Spinal cord (tissue), 10 donors: ENCODE measurements around the gene ARHGEF2. TPM values are rescaled to one million over a fixed set of nuclear protein-coding genes. Genes with fewer than 3 reads are reported as not detected.

ENCODE experiments used
- DNase-seq, 6 donors: peaks; one replicate each; pipeline versions ENCODE4 v3.0.0 to v3.0.0-alpha.2; 2013 to 2015; ENCODE audit warnings: low spot score in 6 of 6, low read depth in 4 of 6
- H3K27ac ChIP-seq: one replicate; pipeline ENCODE4 v1.5.1; 2013; ENCODE audit warnings: low read depth, low read length, control low read depth
- H3K27me3 ChIP-seq: one replicate; pipeline ENCODE4 v1.6.1; 2013; ENCODE audit warnings: low read length; ENCODE audit not compliant: control insufficient read depth, insufficient read depth
- H3K36me3 ChIP-seq: one replicate; pipeline ENCODE4 v1.6.1; 2013; ENCODE audit warnings: low read length; ENCODE audit not compliant: control insufficient read depth, insufficient read depth
- H3K4me1 ChIP-seq: one replicate; pipeline ENCODE4 v1.6.1; 2013; ENCODE audit warnings: low read length; ENCODE audit not compliant: control insufficient read depth, insufficient read depth
- H3K4me3 ChIP-seq: one replicate; pipeline ENCODE4 v1.5.1; 2013; ENCODE audit warnings: low read depth, low read length, control low read depth
- H3K9me3 ChIP-seq: one replicate; pipeline ENCODE4 v1.6.1; 2013; ENCODE audit warnings: low read length; ENCODE audit not compliant: control insufficient read depth, insufficient read depth
- WGBS: methylation state at CpG from one replicate; pipeline ENCODE4 v1.1.5; 2013; ENCODE audit warnings: missing lambda C conversion rate; ENCODE audit not compliant: insufficient coverage; 5-methylcytosine and 5-hydroxymethylcytosine counted together
- polyA plus RNA-seq, 2 donors: library from polyadenylated mRNA; unstranded; fragments of 120-200 nt; gene quantifications; one replicate each; pipeline ENCODE4 v1.2.1, GENCODE V29; 2013; ENCODE audit not compliant: insufficient read length in 2 of 2
- total RNA-seq, 2 donors: library from RNA; depleted of rRNA in 1 of 2; stranded (reverse); fragments of 120-200 nt in 1 of 2; fragments of >200 nt in 1 of 2; gene quantifications; one replicate each; pipeline versions ENCODE4 v1.2.3 to v1.2.4, GENCODE V29; 2013 to 2014
- donor health status: healthy.

ARHGEF2 gene
- total and polyA plus RNA-seq, 4 donors: 62.1 to 95.5 (median 74.8) TPM

DNA sequence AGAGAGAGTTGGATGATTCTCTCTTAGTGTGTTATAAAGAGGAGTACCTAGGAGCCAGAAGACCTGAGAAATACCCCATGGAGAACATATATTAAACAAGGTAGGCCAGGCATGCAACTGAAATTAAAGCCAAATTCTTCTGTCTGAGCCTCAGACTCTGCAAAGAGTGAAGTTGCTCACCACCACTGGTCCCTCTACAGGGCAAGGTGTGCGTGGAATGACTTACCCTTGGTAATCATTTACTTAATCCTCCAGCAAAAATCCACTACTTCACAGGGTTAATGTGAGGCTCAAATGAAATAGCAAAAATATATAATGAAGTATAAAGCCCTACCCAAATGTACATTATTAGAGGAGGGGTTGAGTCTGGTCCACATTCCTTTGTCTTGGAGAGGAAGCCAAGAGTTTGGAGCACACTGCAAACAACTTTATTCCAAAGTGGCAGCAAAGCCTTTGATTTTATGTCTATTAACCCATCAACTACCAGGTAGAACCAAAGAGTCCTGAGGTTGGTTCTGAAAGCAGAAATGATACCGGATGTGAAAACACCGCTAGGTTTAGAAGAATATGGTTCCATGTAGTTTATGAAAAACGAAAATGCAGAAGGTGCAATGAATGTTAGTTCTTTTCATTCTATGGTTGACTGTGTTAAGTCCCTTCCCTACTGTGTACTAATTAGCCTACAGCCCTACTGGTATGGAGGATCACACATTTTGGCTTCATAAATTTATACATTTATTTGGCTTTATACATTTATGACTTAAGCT lies 33.9 kb upstream of the ARHGEF2 start:
- H3K27ac ChIP-seq: no peak overlapping the region
- DNase-seq: no peak
- no peak overlapping the region for H3K4me3 ChIP-seq
- no peaks in the 10 kb centered on the region for H3K4me1 ChIP-seq
- H3K9me3 ChIP-seq: no peaks in the 10 kb centered on the region
- H3K36me3 ChIP-seq: peaks cover 77% of the 10 kb centered on the region
- no peaks in the 10 kb centered on the region for H3K27me3 ChIP-seq
- no CpG with 5 or more reads among the region's 4 CpGs for WGBS

DNA sequence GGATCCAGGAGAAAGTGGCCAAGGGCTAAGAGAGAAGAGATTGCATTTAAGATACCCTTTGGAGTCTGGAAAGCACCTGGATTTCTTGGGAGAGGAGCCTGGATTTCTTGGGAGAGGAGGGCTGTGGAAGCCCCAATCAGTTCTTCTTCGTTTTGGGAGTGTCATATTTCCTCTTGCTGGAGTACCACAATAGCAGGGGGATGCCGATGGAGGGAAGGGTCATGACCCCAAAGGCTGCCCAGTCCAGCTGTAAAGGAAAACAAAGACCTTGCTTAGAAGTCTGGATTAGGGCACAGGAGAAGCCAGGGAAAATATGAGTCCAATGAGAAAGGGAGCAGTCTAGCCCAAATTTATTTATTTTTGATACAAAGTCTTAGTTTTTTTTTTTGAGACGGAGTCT lies 31.1 kb upstream of the ARHGEF2 start:
- H3K4me1 ChIP-seq: no peaks in the 10 kb centered on the region
- DNase-seq: no peak
- H3K27me3 ChIP-seq: no peaks in the 10 kb centered on the region
- 0% methylated on average over 1 of the region's 3 CpGs for WGBS
- no peak overlapping the region for H3K27ac ChIP-seq
- no peak overlapping the region for H3K4me3 ChIP-seq
- H3K36me3 ChIP-seq: peaks cover 58% of the 10 kb centered on the region
- no peaks in the 10 kb centered on the region for H3K9me3 ChIP-seq

- Histone ChIP-seq H3K27me3 (no peaks in the 10 kb centered on the region), H3K27ac (peak overlapping the region; percentile 54), H3K36me3 (peaks cover 42% of the 10 kb centered on the region), H3K4me3 (no peak overlapping the region), H3K9me3 (no peaks in the 10 kb centered on the region), H3K4me1 (no peaks in the 10 kb centered on the region)
- 62% methylated on average over 6 of the region's 7 CpGs for WGBS
- no peak for DNase-seq
Observed at GRCh38 chr1:156006666-156007376, 28.5 kb upstream of the ARHGEF2 start.

DNA sequence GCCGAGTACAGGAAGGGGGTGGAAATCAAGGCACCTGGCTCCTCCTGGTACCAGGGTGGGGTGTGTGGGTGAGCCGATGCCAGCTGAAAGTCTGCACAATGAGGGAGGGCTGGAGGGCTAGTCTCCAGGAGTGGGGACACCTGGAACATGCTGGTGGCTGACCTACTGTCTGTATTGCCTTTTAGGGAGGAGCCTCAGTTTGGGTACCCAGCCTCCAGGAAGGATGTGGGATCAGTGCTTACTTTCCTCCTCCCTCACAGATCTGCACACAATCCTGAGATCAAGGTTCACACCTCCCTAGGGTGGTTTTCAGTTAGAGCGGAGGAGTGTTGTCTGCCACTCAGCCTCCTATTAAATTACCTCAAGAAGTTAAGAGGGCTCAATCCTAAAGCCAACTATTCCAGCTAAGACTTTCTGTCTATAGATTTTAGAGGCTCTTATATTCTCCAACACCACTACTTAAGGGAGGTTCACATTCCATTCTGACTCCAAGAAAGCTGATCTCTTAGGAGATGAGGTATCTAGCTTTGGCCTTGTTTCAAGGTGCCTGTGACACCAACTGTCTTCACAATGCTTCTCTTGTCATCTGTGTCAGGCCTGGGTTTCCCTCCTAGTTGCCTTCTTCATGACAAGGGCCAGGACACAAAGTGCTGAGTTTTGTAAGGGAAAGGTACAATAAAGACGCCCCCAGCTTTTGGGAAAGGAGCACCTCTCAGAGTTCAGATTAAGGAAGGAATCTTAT lies 26.7 kb upstream of the ARHGEF2 start:
- no peak for DNase-seq
- peaks cover 11% of the 10 kb centered on the region for H3K4me1 ChIP-seq
- 76% methylated on average over 3 of the region's 4 CpGs for WGBS

GRCh38 chr1:156003923-156004188 lies 25.5 kb upstream of the ARHGEF2 start:
- Histone ChIP-seq H3K27me3 (no peaks in the 10 kb centered on the region), H3K4me3 (no peak overlapping the region), H3K4me1 (peaks cover 11% of the 10 kb centered on the region), H3K27ac (no peak overlapping the region), H3K36me3 (peaks cover 15% of the 10 kb centered on the region), H3K9me3 (no peaks in the 10 kb centered on the region)
- WGBS: no CpG with 5 or more reads among the region's 2 CpGs
- no peak for DNase-seq

More for the DNA sequence above, 26.7 kb upstream of the ARHGEF2 start:
- Histone ChIP-seq H3K9me3 (no peaks in the 10 kb centered on the region), H3K4me3 (no peak overlapping the region), H3K27ac (no peak overlapping the region), H3K36me3 (peaks cover 26% of the 10 kb centered on the region), H3K27me3 (no peaks in the 10 kb centered on the region)

DNA sequence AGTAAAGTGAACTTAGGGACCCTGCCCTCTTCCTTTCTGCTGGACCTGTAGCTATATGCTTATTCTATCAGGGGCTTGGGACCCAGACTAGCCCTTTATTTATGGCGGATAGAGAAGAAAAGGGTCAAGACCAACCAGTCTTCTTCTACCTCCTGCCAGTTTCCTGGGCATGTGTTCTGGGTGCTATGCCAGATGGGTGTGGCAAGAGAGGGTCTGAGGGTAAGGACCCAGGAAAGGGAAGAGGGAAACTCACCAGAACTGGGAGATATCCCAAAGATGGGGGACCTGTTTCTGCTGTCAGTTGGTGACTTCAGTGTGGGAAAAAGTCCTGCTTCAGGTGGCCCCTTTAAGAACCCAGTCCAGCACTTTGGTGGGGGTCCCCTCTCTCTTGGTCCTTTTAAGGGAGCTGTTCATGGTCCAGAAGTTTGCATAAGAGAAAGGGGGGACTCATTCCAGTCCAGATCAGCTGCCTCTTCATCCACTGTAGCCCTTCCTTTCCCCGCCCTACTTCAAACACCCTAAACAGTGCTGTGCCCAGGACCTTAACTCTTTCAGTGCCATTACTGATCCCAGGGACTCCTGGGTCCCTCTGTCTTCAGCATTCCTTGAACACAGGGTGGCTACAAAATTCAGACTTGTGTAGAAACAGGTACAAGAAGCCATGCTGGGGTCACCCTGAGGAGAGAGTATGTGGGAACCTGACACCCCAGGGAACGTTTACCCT lies 24.0 kb upstream of the ARHGEF2 start:
- no CpG with 5 or more reads among the region's 3 CpGs for WGBS
- no peak for DNase-seq
- Histone ChIP-seq H3K4me1 (peaks cover 11% of the 10 kb centered on the region), H3K4me3 (no peak overlapping the region), H3K9me3 (no peaks in the 10 kb centered on the region), H3K36me3 (peaks cover 4% of the 10 kb centered on the region), H3K27ac (no peak overlapping the region), H3K27me3 (no peaks in the 10 kb centered on the region)

GRCh38 chr1:156001662-156002171 lies 23.4 kb upstream of the ARHGEF2 start:
- 38% methylated on average over 1 of the region's 4 CpGs for WGBS
- Histone ChIP-seq H3K4me3 (no peak overlapping the region), H3K36me3 (peaks cover under 1% of the 10 kb centered on the region), H3K9me3 (no peaks in the 10 kb centered on the region), H3K27ac (no peak overlapping the region), H3K27me3 (no peaks in the 10 kb centered on the region), H3K4me1 (peaks cover 11% of the 10 kb centered on the region)
- DNase-seq: peak in 1 of 6 donors; percentile 33

DNA sequence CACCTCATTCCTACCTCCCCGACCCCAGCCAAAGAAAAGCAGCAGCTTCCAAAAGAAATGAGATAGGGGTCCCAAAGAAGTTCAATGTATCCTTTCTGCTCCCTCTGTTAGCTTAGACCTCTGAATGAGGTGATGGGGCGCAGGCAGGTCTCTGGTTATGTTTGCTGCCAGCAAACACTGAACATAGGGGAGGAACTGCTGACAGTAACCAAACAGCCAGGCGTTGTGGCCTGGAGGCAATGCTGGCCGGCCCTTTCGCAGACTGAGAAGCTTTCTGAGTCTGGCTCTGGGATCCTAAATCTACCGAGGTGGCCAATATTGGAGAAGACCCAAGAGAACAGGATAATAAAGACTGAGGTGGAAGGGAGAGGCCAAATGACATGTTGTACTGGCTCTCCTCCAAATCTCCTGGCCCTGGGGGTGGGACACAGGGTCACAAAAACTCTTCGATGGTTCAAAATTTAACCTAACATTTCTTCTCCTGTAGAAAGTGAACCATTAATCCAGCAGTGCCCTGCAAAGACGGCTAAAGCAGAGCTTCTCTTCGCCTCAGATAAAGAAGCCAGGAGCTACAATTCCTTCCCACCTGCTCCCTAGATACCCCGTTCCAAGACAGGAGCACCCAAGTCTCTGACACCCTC lies 22.8 kb upstream of the ARHGEF2 start:
- Histone ChIP-seq H3K4me3 (no peak overlapping the region), H3K4me1 (peaks cover 11% of the 10 kb centered on the region), H3K9me3 (no peaks in the 10 kb centered on the region), H3K36me3 (no peaks in the 10 kb centered on the region), H3K27me3 (no peaks in the 10 kb centered on the region), H3K27ac (no peak overlapping the region)
- 65% methylated on average over 10 of the region's 10 CpGs for WGBS
- no peak for DNase-seq

DNA sequence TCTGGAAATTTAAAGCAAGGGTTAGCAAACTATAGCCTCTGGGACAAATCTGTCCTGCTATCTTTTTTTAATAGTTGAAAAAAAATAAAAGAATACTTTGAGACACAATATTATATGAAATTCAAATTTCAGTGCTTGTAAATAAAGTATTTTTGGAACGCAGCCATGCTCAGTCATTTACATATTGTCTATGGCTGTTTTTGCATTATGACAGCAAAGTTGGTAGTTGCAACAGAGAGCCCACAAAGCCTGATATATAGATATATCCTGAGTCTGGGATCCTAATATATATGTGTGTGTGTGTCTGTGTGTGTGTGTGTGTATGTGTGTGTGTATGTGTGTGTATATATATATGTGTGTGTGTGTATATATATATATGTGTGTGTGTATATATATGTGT lies 21.6 kb upstream of the ARHGEF2 start:
- Histone ChIP-seq H3K9me3 (no peaks in the 10 kb centered on the region), H3K4me3 (no peak overlapping the region), H3K4me1 (peaks cover 11% of the 10 kb centered on the region), H3K27ac (no peak overlapping the region), H3K27me3 (no peaks in the 10 kb centered on the region), H3K36me3 (no peaks in the 10 kb centered on the region)
- no CpG with 5 or more reads among the region's 1 CpG for WGBS
- DNase-seq: no peak
